CD4-positive, alpha-beta T cell treated with Interleukin-6 for 4 hours (primary cell): ENCODE data around the gene UPK1B.
"Not testable (repeated sequence)": the region's sequence is repeated elsewhere in the genome, so short reads cannot be mapped to it uniquely, and the experiment has no call there.

ENCODE experiments used
- DNase-seq: peaks from one replicate; pipeline ENCODE4 v3.0.0-alpha.2; 2020; ENCODE audit warnings: mixed read lengths

Gene UPK1B

GRCh38 chr3:119173325-119173724 lies at the start of gene UPK1B:
TSS of gene UPK1B (plus strand) at chr3:119173598. CDS start at chr3:119186742, 13,144 bp downstream.
- no peak for DNase-seq

- DNase-seq: no peak
These were observed 48.1 kb upstream of the UPK1B start for GRCh38 chr3:119125342-119125741.

GRCh38 chr3:119125742-119126504 lies 47.5 kb upstream of the UPK1B start:
- no peak for DNase-seq

- DNase-seq: not testable (repeated sequence)
These were observed 43.1 kb upstream of the UPK1B start for GRCh38 chr3:119130291-119130690.

GRCh38 chr3:119132291-119132690 lies 41.1 kb upstream of the UPK1B start:
- DNase-seq: not testable (repeated sequence)

GRCh38 chr3:119139360-119139759 lies 34.0 kb upstream of the UPK1B start:
- not testable (repeated sequence) for DNase-seq

GRCh38 chr3:119140466-119140865 lies 32.9 kb upstream of the UPK1B start:
- no peak for DNase-seq

GRCh38 chr3:119145128-119145499 lies 28.3 kb upstream of the UPK1B start:
- no peak for DNase-seq

- peak; percentile 20 for DNase-seq
These were observed 27.8 kb upstream of the UPK1B start, which contains the start of gene TEX55 for GRCh38 chr3:119145500-119146167. TSS of gene TEX55 (plus strand) at chr3:119146165. CDS start at chr3:119146190, 25 bp downstream.

- DNase-seq: no peak
These were observed 26.6 kb upstream of the UPK1B start for GRCh38 chr3:119146578-119147375.

GRCh38 chr3:119147494-119147893 lies 25.9 kb upstream of the UPK1B start:
- no peak for DNase-seq

- no peak for DNase-seq
These were observed 24.8 kb upstream of the UPK1B start for GRCh38 chr3:119148493-119149180.

GRCh38 chr3:119149484-119149883 lies 23.9 kb upstream of the UPK1B start:
- DNase-seq: no peak

GRCh38 chr3:119156868-119157267 lies 16.5 kb upstream of the UPK1B start:
- no peak for DNase-seq

- DNase-seq: no peak
These were observed 15.4 kb upstream of the UPK1B start for GRCh38 chr3:119157971-119158370.

GRCh38 chr3:119160361-119160760 lies 13.0 kb upstream of the UPK1B start:
- no peak for DNase-seq

GRCh38 chr3:119160815-119161214 lies 12.6 kb upstream of the UPK1B start:
- no peak for DNase-seq

- DNase-seq: no peak
These were observed 12.2 kb upstream of the UPK1B start for GRCh38 chr3:119161240-119161639.

- DNase-seq: not testable (repeated sequence)
These were observed 8.7 kb upstream of the UPK1B start for GRCh38 chr3:119164745-119165144.

- no peak for DNase-seq
These were observed 2.6 kb upstream of the UPK1B start for GRCh38 chr3:119170821-119171220.

- DNase-seq: no peak
These were observed 2.7 kb downstream of the UPK1B start for GRCh38 chr3:119175872-119176756.

- no peak for DNase-seq
These were observed 3.4 kb downstream of the UPK1B start for GRCh38 chr3:119176778-119177177.
